Thoracic aorta (tissue), 2 donors: ENCODE data around the gene ISL2. TPM values are rescaled to one million over a fixed set of nuclear protein-coding genes. Genes with fewer than 3 reads are reported as not detected.
"Not testable (repeated sequence)": the region's sequence is repeated elsewhere in the genome, so short reads cannot be mapped to it uniquely, and the experiment has no call there.

ENCODE experiments used
- ATAC-seq: fragments of 150-250 bp; one replicate; pipeline ENCODE4 v1.8.0; 2017; ENCODE audit warnings: low read depth; ENCODE audit not compliant: insufficient number of reproducible peaks, low FRiP score
- DNase-seq: peaks from one replicate; pipeline ENCODE4 v3.0.0-alpha.2; 2020; ENCODE audit warnings: low spot score
- H3K27ac ChIP-seq, 2 donors: fragments of 200-600 bp; sonication (generic); 1 replicate in 1 of 2; 2 replicates in 1 of 2; pipeline ENCODE4 v1.5.1; 2016; ENCODE audit warnings: mild to moderate bottlenecking in 2 of 2, moderate library complexity in 2 of 2
- H3K27me3 ChIP-seq: fragments of 200-600 bp; sonication (generic); replicated peaks from 2 replicates; pipeline ENCODE4 v1.6.0; 2016; ENCODE audit warnings: mild to moderate bottlenecking; ENCODE audit not compliant: insufficient read depth
- H3K36me3 ChIP-seq: fragments of 200-600 bp; sonication (generic); one replicate; pipeline ENCODE4 v1.5.1; 2016
- H3K4me1 ChIP-seq, 2 donors: fragments of 200-600 bp; sonication (generic); 1 replicate in 1 of 2; 2 replicates in 1 of 2; pipeline versions ENCODE4 v1.5.1 to v1.6.0; 2016; ENCODE audit warnings: low read depth in 2 of 2, mild to moderate bottlenecking in 1 of 2; ENCODE audit not compliant: control insufficient read depth in 1 of 2
- H3K4me3 ChIP-seq: fragments of 200-600 bp; sonication (generic); 2 replicates; pipeline ENCODE4 v1.5.1; 2016; ENCODE audit warnings: mild to moderate bottlenecking
- H3K9me3 ChIP-seq: fragments of 200-600 bp; sonication (generic); 2 replicates; pipeline ENCODE4 v1.5.1; 2016
- CTCF ChIP-seq: fragments of 200-600 bp; sonication (generic); IDR thresholded peaks from one replicate; pipeline ENCODE4 v1.5.1; 2019; ENCODE audit warnings: antibody characterized with exemption
- total RNA-seq, 2 donors: library from RNA; depleted of rRNA; stranded (reverse); fragments of >200 nt; gene quantifications; one replicate each; pipeline versions ENCODE4 v1.1.0 to v1.2.3, GENCODE V29; 2016

ISL2 gene
- total RNA-seq, result not detected

GRCh38 chr15:76336254-76337058, at the start of gene ISL2:
Gene ISL2, plus strand, starts transcription at chr15:76336773. Its CDS starts 111 bp downstream, at chr15:76336884.
- no peaks in the 10 kb centered on the region for H3K36me3 ChIP-seq
- H3K4me3 ChIP-seq, result peak within 1 kb of the TSS; percentile 50
- no peak for TF ChIP-seq CTCF
- peaks cover 13 to 43% of the 10 kb centered on the region in 2 donors for H3K4me1 ChIP-seq
- H3K9me3 ChIP-seq, result no peaks in the 10 kb centered on the region
- ATAC-seq (no peak), DNase-seq (no peak)
- H3K27me3 ChIP-seq, result peaks cover 55% of the 10 kb centered on the region
- H3K27ac ChIP-seq, result no peak within 1 kb of the TSS

GRCh38 chr15:76289582-76289981, 47.0 kb upstream of the ISL2 start:
- no peak for TF ChIP-seq CTCF

GRCh38 chr15:76293361-76293760, 43.2 kb upstream of the ISL2 start:
- peaks cover 0 to 7% of the 10 kb centered on the region in 2 donors for H3K4me1 ChIP-seq
- H3K27me3 ChIP-seq, result no peaks in the 10 kb centered on the region
- TF ChIP-seq CTCF, result no peak
- no peak for ATAC-seq
- H3K9me3 ChIP-seq, result no peaks in the 10 kb centered on the region
- DNase-seq, result no peak
- H3K4me3 ChIP-seq, result no peak overlapping the region
- H3K27ac ChIP-seq, result no peak overlapping the region
- no peaks in the 10 kb centered on the region for H3K36me3 ChIP-seq

More at GRCh38 chr15:76289582-76289981, 47.0 kb upstream of the ISL2 start:
- Histone ChIP-seq H3K4me1 (no peaks in the 10 kb centered on the region), H3K4me3 (no peak overlapping the region), H3K27me3 (no peaks in the 10 kb centered on the region), H3K27ac (no peak overlapping the region), H3K36me3 (peaks cover 11% of the 10 kb centered on the region), H3K9me3 (no peaks in the 10 kb centered on the region)
- ATAC-seq (no peak), DNase-seq (no peak)

- not testable (repeated sequence) for H3K27ac ChIP-seq, H3K4me3 ChIP-seq, DNase-seq, H3K9me3 ChIP-seq, H3K27me3 ChIP-seq, H3K36me3 ChIP-seq, ATAC-seq
- H3K4me1 ChIP-seq, result peaks cover 0 to 12% of the 10 kb centered on the region in 2 donors
These were observed 42.1 kb upstream of the ISL2 start for GRCh38 chr15:76294463-76294862.

GRCh38 chr15:76296849-76297248, 39.7 kb upstream of the ISL2 start:
- no peak for TF ChIP-seq CTCF
- Histone ChIP-seq H3K36me3 (no peaks in the 10 kb centered on the region), H3K27ac (no peak overlapping the region), H3K27me3 (no peaks in the 10 kb centered on the region), H3K9me3 (no peaks in the 10 kb centered on the region), H3K4me1 (peaks cover 0 to 12% of the 10 kb centered on the region in 2 donors), H3K4me3 (no peak overlapping the region)
- DNase-seq (no peak), ATAC-seq (no peak)

- not testable (repeated sequence) for H3K27ac ChIP-seq, DNase-seq, H3K36me3 ChIP-seq, H3K27me3 ChIP-seq, H3K9me3 ChIP-seq, H3K4me3 ChIP-seq, ATAC-seq
- peaks cover 0 to 12% of the 10 kb centered on the region in 2 donors for H3K4me1 ChIP-seq
These were observed 38.6 kb upstream of the ISL2 start for GRCh38 chr15:76297951-76298350.
